ENCODE measurements around the gene TUBAL3. TPM values are rescaled to one million over a fixed set of nuclear protein-coding genes. Genes with fewer than 3 reads are reported as not detected.

Gene TUBAL3
- total RNA-seq, 1 donor from 2014 or later, result not detected

DNA sequence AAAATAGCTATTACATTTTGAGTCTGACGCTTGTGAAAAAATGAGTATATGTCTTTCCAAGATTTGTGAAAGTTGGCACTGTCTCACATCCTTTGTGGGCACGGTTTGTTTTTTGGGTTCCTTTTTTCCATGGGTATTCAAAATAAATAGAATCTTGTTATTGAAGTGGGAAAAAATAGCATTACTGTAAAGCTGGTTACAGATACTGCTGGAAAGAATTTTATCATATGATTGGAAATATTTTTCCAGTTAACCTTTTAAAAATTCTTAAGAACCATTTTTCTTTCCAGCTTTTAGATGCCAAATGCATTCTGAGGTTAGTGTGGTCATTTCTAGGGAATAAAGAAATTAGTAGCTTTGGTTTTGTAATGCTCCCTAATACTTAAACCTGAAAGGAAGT lies 19.1 kb upstream of the TUBAL3 start:
- H3K4me3 Mint-ChIP-seq (ENCODE audit: unreplicated experiment), result peak overlapping the region; percentile 31
- H3K9me3 Mint-ChIP-seq (ENCODE audit: low read depth), result peaks cover 13% of the 10 kb centered on the region
- peak overlapping the region; percentile 78 for H3K27ac Mint-ChIP-seq (ENCODE audit: unreplicated experiment)
- no peaks in the 10 kb centered on the region for H3K27me3 Mint-ChIP-seq (ENCODE audit: low read depth)
- no peak for DNase-seq (ENCODE audit: low spot score)
- TF ChIP-seq, protein P1, sequence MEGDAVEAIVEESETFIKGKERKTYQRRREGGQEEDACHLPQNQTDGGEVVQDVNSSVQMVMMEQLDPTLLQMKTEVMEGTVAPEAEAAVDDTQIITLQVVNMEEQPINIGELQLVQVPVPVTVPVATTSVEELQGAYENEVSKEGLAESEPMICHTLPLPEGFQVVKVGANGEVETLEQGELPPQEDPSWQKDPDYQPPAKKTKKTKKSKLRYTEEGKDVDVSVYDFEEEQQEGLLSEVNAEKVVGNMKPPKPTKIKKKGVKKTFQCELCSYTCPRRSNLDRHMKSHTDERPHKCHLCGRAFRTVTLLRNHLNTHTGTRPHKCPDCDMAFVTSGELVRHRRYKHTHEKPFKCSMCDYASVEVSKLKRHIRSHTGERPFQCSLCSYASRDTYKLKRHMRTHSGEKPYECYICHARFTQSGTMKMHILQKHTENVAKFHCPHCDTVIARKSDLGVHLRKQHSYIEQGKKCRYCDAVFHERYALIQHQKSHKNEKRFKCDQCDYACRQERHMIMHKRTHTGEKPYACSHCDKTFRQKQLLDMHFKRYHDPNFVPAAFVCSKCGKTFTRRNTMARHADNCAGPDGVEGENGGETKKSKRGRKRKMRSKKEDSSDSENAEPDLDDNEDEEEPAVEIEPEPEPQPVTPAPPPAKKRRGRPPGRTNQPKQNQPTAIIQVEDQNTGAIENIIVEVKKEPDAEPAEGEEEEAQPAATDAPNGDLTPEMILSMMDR (IDR thresholded peaks at IDR 0.05), result no peak
- H3K4me1 Mint-ChIP-seq (ENCODE audit: low read depth), result peaks cover 39% of the 10 kb centered on the region
- peaks cover 4% of the 10 kb centered on the region for H3K36me3 Mint-ChIP-seq (ENCODE audit: low read depth)

DNA sequence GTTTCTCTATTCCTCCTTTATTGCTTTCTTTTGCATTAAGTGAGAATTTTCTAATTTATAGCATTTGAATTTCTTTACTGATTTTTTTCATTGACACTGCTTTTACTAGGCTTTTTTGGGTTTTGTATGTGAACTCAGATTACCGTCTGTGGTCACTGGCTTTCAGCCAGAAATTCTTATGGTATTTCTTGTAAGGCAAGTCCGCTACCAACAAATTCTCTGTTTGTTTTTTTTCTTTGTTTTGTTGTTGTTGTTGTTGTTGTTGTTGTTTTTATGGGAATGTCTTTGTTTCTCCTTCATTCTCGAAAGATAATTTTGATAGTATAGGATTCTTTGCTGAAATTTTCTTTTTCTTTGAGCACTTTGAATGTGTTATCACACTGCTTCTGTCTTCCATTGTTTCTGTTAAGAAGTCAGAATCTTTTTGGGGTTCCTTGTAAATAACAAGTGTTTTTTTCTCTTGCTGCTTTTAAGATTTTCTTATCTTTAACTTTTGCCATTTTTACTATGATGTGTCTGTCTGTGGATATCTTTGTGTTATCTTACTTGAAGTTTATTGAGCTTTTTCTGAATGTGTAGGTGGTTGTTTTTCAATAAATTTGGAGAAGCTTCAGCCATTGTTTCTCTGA lies 15.0 kb upstream of the TUBAL3 start:
- Mint-ChIP-seq H3K4me1 (ENCODE audit: low read depth) (peaks cover 18% of the 10 kb centered on the region), H3K4me3 (ENCODE audit: unreplicated experiment) (no peak overlapping the region), H3K9me3 (ENCODE audit: low read depth) (peaks cover 27% of the 10 kb centered on the region), H3K36me3 (ENCODE audit: low read depth) (peaks cover 9% of the 10 kb centered on the region), H3K27me3 (ENCODE audit: low read depth) (no peaks in the 10 kb centered on the region), H3K27ac (ENCODE audit: unreplicated experiment) (no peak overlapping the region)
- no peak for DNase-seq (ENCODE audit: low spot score)
- TF ChIP-seq, protein P1 (IDR thresholded peaks at IDR 0.05), result no peak

DNA sequence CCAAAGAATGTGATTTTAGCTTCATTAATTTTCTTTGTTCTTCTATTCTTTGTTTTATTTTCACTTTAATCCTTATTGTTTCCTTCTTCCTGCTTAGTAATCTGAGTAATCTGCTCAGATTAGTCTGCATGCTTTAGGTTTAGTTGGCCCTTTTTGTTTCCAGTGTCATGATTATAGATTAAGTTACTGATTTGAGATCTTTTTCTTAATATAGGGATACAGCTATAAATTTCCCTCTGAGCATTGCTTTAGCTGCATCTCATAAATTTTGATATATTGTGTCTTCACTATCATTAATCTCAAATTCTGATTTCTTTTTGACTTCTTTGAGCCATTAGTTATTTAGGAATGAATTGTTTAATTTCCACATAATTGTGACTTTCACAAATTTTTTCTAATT lies 14.0 kb upstream of the TUBAL3 start:
- H3K4me3 Mint-ChIP-seq (ENCODE audit: unreplicated experiment), result no peak overlapping the region
- no peaks in the 10 kb centered on the region for H3K27me3 Mint-ChIP-seq (ENCODE audit: low read depth)
- no peak overlapping the region for H3K27ac Mint-ChIP-seq (ENCODE audit: unreplicated experiment)
- H3K4me1 Mint-ChIP-seq (ENCODE audit: low read depth), result peaks cover 8% of the 10 kb centered on the region
- H3K9me3 Mint-ChIP-seq (ENCODE audit: low read depth), result peaks cover 27% of the 10 kb centered on the region
- TF ChIP-seq, protein P1 (IDR thresholded peaks at IDR 0.05), result no peak
- DNase-seq (ENCODE audit: low spot score), result no peak
- peaks cover 9% of the 10 kb centered on the region for H3K36me3 Mint-ChIP-seq (ENCODE audit: low read depth)

DNA sequence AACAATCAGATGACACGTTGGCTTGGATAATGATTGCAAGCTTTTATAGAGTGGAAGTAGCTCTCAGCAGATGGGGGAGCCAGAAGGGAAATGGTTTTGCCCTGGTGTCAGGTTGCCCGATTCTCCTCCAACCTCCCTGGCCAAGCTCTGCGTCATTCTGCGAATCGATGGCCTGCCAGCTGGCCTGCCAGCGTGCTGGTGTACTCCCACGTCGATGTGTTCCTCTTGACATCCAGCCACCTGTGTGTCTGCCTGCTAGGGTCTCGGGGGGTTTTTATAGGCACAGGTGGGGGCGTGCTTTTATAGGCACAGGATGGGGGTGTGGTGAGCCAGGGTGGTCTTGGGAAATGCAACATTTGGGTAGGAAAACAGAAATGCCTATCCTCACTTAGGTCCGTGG lies 12.4 kb upstream of the TUBAL3 start:
- Mint-ChIP-seq H3K36me3 (ENCODE audit: low read depth) (peaks cover 9% of the 10 kb centered on the region), H3K27ac (ENCODE audit: unreplicated experiment) (no peak overlapping the region), H3K27me3 (ENCODE audit: low read depth) (no peaks in the 10 kb centered on the region), H3K9me3 (ENCODE audit: low read depth) (peaks cover 27% of the 10 kb centered on the region), H3K4me1 (ENCODE audit: low read depth) (peaks cover 3% of the 10 kb centered on the region), H3K4me3 (ENCODE audit: unreplicated experiment) (no peak overlapping the region)
- TF ChIP-seq, protein P1 (IDR thresholded peaks at IDR 0.05), result no peak
- no peak for DNase-seq (ENCODE audit: low spot score)

DNA sequence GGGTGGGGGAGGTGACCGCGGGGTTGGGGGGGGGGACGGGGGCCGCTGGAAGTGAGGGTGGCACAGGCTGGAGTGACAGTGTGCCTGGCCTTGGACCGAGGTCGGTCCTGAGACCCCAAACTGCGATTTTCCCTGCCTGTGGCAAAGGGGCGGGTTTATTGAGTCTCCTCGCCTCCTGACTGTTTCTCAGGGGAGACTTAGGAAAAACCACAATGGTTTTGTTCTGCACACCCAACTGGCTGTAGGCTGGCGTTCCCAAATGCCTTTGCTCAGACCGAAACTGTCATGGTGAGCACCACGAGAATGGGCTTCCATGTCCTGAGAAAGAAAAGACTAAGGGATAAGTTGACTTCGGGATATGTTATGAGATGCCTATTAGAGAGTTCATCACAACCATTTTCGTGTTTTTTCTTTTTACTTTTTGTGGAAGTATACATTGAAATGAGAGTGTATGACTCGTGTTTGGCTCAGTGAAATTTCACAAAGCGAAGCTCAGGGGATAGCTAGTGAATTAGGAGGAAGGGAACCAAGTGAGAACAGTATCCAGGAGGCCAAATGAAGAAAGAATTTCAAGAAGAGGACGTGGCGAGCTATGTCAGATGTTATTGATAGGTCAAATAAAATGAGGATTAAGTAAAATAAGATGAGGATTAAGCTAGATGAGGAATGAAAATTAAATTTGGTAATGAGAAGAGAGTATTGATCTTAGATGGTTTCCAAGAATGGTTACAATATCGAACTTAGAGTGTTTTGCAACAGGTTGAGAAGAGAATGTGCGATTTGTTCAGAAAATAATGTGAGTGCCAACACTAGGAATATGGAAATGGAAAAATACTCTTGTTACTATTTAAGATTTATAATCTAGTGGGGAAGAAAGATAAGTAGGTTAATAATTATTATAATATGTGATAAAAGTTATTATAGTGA lies 8.6 kb upstream of the TUBAL3 start:
- H3K4me1 Mint-ChIP-seq (ENCODE audit: low read depth), result peaks cover 4% of the 10 kb centered on the region
- peaks cover 11% of the 10 kb centered on the region for H3K9me3 Mint-ChIP-seq (ENCODE audit: low read depth)
- TF ChIP-seq, protein P1 (IDR thresholded peaks at IDR 0.05), result no peak
- DNase-seq (ENCODE audit: low spot score), result no peak
- peaks cover 1% of the 10 kb centered on the region for H3K36me3 Mint-ChIP-seq (ENCODE audit: low read depth)
- H3K27me3 Mint-ChIP-seq (ENCODE audit: low read depth), result peaks cover 7% of the 10 kb centered on the region
- H3K4me3 Mint-ChIP-seq (ENCODE audit: unreplicated experiment), result no peak overlapping the region
- H3K27ac Mint-ChIP-seq (ENCODE audit: unreplicated experiment), result no peak overlapping the region

Data from chondrocyte (in vitro differentiated cells).